HG02884 (cell line): ENCODE results near the gene RBFOX1.

Experiments used
- ATAC-seq: cut with Tn5 transposase; IDR thresholded peaks from one replicate; pipeline ENCODE4 v1.9.1; 2021; ENCODE audit warnings: mild to moderate bottlenecking, moderate library complexity; ENCODE audit not compliant: unreplicated experiment

The RBFOX1 gene

DNA sequence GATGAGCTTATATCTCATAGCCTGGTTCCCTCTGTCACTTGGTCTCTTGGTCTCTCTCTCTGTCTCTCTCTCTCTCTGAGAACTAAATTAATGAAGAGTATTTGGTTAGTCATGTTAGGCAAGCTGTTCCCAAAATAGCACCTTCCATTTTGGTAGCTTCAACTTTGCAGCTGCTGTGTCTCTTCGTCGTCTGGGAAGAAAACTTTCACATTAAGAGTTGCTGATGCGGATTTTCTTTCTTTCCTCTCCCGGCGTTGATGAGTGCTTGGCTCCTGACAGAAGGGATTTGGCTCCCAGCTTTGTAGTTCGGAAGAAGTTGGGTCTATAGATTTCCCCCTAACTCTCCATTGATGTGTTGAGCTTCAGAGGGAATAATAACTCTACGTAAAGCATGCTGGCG, at the start of gene RBFOX1:
RBFOX1 (plus strand) TSS at position 235 of the 400 bp plus-strand sequence.
- ATAC-seq: no peak

DNA sequence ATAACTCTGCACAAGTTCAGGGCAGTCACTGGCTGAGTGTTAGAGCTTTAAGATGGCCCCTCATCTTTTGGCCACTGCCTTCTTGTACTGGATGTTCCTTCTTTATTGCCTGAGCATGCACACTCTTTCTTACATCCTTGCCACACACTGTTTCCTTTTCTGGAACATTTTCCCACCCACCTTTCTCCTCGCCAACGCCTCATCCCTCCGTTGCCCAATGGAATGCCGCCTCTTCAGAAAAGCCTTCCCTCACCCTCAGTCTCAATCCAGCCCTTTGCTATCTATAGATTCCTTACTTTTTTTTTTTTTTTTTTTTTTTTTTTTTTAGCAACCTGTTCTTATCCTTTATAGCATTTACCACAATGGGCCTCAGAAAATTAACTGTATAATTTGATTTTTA, 47.9 kb upstream of the RBFOX1 start:
- no peak for ATAC-seq

DNA sequence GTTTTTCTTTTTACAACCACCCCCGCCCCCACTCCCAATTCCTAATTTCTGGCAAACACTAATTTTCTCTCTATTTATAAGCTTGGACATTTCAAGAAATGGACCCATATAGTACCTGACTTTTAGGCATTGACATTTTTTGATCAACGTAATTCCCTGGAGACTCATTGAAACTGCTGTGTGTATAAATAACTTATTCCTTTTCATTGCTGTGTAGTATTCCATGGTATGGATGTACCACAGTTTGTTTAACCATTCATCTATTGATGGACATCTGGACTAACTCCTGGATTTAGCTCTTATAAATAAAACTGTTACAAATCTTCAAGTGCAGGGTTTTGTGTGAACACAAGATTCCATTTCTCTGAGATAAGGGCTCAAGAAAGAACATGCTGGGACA, 47.1 kb upstream of the RBFOX1 start:
- ATAC-seq: no peak

DNA sequence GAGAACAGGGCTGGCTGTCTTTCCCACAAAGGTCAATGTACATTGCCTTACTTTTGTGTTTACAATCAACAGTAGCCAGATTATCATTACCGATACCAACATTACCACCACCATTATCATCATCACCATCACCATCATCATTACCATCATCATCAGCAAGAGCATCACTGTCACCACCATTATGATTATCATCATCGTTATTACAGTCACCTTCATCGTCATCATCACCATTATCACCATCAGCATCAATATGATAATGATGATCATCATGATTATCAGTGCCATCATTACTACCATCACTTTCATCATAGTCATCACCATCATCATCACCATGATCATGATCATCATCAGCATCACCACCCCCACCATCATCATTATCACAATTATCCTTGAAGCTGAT, 43.3 kb upstream of the RBFOX1 start:
- no peak for ATAC-seq

DNA sequence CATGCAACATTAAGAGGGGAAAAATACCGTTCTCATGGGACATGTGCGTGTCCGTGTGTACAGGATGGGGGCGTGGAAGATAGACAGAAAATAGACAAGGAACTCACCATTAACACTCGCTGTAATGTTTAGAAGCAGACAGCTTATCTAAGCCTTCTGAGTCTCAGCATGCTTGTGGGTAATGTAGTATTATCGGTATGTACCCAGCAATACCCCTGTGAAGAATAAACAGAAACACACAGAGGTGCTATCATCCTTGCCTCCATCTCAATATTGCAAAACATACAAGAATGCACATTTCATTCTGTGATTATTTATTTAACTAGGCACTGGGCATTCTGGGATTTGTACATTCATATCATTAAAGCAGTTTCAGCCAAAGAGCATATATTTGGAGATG, 42.0 kb upstream of the RBFOX1 start:
- no peak for ATAC-seq

DNA sequence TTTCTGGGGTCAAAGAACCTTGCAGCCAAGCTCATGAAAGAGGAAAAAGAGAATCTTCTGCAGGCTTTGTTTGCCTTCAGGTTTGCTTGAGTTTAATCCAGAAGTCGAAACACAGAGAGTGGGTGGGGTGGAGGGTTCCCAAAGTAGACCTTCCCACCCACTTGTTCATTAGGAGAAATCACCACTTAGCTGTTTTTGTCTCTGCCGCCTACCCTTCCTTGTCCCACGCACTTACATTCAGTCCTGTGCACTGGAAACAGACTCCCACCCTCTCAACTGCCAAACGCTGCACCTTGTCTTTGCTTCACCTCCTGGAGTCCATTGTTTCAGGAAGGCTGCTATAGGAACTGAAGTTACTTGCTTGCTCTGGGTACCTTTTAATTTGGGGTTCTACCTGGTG, 38.6 kb upstream of the RBFOX1 start:
- ATAC-seq: no peak

DNA sequence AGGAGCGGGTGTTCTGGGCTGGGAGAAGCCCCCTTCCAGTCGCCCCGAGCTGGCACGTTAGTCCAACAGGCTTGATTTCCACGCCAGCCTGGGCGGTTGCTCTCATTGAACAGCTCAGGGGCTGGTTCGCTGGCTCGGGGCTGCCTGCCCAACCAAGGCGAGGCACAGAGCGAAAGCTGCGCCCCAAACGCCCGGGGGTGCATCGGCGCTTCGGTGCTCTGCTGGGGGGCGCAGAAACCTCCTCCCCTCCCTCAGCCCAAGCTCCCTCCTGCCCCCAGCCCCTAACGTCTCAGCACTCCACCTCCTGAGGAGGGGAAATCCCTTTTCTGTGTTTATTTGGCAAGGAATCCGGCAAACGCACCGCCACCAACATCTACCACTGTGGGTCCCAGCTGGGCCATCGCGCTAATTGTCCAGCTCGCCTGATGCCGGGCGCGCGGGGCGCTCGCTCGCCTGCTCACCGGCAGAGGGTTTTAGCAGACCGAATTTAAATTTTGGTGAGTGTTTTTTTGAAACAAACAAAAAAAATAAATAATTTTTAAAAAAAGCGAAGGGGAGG, 29.5 kb upstream of the RBFOX1 start:
- ATAC-seq: no peak

DNA sequence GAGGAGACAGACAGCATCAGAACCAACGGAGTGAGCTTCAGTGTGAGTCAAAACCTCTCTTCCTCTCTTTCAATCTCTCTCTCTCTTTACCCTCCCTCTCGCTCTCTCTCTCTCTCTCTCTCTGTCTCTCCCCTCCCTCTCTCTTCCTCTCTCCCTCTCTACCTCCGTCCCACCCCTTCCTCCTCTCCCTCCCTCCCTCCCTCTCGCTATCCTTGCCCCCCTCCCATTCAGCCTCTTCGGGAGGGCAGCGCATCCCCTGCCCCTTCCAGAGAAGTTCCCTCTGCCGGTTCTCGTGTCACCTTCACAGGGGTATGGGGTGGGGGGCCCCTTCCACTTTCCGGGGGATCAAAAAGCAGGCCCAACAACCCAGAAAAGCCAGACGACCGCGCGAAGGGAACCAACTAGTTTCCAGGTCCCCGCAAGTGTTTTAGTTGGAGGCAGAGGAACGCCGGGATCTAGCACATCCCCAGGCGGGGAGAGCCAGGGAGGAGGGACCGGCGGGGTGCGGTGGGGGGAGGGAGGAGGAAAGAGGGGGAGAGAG, 28.9 kb upstream of the RBFOX1 start:
- ATAC-seq: no peak

DNA sequence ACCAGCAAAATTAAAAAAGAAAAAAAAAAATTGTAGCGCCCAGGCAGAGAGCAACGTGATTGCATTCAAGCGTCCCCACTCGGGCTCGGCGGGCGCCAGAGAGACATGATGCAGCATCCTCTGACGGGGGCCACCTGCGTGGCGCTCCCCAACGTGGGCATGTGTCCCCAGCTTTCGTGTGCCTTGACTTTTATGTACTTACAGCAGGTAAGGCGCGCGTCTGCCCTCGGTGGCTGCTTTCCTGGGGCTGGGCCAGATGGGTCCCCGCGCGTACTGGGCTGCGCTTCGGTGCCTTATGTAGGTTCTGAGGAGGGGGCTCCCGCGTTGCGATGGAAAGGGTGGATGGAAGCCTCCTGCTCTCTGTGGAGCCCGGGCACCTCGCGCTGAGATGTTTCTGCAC, 28.4 kb upstream of the RBFOX1 start:
- no peak for ATAC-seq

DNA sequence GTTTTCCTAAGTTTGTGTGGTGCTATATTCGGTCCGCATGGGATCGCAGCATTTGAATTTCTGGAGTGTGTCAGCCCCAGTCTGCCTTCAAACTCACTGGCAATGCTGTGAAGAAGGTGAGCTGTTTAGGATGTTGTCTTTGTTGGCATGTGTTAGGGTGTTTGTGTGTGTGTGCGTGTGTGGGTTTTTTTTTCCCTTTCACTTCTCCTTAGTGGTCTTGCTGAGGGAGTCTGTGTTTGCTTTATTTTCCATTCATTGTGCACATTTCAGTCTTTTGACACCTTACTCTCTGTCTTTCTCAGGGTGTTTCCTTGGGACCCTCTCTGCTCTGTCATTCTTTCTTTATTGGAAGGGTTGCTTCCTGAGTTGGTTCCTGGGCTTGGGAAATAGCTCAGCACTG, 27.7 kb upstream of the RBFOX1 start:
- no peak for ATAC-seq

DNA sequence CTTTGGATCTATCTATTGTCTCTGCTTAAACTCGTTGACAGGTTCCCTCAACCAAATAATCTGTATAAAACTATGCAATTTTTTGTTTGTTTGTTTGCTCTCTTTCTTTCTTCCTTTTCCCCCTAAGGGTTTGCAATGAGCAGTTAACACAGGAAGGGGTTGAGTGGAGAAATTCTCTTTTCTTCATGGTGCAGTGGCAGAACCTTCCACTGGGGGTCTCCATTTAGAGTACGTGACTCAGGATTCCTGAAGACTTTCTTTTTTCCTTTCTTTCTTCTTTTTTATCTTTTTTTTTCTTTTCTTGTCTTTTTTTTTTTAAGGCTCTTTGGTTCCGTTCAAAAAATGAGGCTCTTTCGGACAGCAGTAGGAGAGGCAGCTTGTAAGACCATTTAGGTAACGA, 19.5 kb upstream of the RBFOX1 start:
- no peak for ATAC-seq

DNA sequence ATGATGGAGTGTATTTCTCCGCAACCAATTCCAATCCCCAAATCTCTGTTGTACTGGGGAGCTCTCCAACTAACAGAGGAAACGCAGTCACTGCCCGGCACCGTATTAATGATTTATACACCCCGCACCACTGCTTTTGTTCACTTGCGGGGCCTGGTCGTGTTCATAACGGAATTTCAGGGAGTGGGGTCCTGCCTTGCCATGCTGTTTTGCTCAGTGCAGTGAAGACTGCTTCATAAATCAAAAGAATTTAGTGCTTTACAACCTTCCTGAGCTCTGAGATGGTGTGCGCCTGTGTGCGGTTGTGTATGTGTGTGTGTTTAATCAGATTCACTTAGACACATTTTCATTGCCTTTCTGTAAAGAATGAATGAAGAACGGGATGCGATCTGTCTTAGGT, 18.5 kb upstream of the RBFOX1 start:
- ATAC-seq: no peak

DNA sequence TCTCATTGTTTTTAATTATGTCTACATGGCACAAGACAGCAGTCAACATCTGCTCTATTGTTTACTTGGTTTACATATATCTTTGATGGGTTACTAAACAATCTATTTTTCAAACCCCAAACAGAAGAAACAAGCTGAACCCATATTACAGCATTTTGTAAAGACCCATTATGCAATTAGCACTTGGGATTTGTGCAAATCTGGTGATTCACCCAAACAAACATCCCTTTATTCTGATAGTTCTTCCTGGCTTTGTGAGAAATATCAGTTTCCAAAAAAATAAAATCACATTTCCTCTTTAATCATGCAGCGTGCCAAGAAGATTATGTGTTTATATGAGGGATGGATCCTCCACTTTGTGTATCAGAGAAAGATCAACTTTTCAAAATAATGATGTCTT, 16.8 kb upstream of the RBFOX1 start:
- no peak for ATAC-seq

DNA sequence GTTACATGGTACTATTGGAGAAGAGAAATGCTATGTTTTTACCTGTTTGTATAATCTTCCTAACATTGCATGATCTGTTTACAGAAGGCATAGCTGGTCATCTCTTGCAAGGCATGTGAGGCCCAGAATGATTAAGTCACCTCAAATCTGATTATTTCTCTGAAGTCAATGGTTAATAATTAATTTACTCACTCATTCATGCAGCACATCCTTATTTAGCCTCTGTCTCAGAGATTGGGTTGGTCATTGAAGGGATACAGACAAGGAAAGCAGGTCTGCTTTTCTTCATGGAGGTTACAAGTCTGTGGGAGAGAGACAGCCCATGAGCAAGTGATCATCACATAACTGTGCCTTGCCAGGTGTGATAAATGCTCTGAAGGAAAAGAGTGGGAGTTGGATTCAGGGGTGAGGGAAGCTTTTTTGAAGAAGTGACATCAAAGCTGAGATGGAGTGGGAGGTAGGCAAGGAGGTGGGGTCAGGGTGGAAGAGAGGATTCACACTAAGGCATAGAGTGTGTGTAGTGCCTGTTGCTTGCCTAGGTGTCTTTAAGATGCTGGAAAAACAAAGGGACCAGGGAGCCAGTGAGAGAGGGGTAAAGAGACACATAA, 16.3 kb upstream of the RBFOX1 start:
- ATAC-seq: no peak

DNA sequence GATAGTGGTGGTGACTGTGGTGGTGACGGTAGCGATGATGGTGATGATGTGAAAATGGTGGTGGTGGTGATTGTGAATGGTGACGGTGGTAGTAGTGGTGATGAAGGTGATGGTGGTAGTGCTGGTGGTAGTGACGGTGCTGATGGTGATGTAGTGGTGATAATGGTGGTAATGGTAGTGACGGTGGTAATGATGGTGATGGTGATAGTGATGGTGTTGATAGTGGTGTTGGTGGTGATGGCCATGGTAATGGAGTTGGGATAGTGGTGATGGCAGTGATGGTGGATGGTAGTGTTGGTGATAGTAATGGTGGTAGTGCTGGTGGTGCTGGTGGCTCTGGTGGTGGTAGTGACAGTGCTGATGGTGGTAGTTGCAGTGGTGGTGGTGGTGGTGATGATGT, 14.7 kb upstream of the RBFOX1 start:
- no peak for ATAC-seq

DNA sequence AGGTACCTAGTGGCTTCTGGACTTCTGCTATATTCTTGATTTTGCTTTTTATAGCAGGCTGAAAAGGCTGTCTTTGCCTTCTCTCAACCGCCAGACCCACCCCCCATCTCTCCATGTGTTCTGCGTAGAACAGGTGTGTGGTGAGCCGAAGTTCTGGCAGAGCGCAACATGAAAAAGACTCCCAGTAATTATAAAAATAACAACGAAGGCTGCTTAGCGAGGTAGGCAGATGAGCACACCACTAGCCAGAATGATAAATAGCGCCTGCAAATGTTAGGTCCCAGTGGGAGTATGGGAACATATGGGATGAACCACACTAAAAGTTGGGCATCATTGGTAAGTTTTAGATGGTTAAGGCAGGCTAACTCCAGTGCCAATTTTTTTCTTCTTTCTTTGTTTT, 14.0 kb upstream of the RBFOX1 start:
- ATAC-seq: no peak

DNA sequence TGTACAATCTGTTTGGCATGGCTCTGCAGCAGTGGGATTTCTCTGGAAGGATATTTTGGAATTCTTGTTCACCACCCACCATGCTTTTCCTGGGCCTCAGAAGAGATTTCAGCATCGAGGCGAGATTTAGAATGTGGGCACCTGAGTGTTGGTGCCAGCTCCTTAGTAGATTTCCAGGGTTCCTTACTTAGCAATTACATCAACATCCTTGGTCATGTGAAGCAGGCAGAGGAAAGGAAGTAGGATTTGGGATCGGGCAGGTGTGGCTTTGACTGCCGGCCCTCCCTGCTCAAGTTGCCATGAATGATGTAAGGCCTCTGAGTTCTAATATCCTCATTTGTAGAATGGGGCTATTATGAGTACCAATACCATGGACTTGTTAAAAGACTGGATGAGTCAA, 13.1 kb upstream of the RBFOX1 start:
- no peak for ATAC-seq

DNA sequence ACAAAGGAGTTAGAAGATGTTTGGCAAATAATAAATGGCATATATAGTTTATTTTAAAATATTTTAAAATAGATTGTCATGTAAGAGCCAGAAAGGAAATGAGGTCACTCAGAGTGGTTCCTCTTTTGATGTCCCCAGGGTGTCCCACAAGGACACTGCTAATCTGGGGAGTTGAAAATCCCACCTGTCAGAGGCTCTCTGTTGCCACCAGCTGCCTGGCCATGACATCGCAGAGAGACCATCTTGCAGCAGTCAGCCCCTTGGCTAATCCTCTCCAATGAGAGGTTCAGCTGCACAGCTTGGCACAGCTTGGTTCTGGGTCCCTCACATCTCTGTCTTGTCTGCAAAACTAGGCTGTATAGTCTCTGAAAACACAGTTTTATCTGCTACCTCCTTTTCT, 11.0 kb upstream of the RBFOX1 start:
- no peak for ATAC-seq

DNA sequence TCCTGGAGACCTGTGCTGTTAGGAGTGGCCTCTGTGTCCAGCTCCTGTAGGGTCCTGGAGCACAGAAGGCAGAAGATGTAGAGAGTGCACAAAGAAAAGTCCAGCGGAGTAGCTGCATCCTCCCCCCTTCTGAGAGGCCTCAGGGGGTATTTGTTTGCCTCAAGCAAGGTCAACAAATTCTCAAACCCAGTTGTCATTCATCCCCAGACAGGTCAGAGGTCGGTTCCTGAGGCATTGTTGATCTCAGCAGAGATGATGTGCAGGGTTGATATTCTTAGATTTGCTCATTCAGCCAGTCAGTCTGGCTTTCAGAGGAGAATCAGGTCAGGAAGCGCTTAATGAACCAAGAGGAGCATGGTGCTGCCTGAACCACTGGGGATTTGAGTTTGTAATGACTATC, 8.3 kb upstream of the RBFOX1 start:
- ATAC-seq: no peak

DNA sequence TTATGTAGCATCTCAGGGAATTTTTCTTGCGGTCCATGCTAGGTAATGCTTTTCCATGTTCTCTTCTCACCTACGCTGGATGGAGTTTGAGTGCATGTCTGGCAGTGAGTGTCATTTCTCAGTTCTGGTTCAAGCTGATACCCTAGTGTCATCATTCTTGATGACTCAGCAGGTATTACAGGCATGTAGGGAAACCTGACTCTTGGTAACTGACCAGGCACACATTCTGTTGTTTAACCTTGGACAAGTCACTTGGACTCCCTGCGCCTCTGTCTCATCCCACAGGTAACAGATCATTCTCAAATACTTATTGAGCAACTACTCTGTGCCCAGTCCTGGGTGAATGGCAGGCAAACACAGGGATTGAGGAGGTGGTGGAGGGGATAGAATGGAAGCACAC, 6.8 kb upstream of the RBFOX1 start:
- no peak for ATAC-seq

DNA sequence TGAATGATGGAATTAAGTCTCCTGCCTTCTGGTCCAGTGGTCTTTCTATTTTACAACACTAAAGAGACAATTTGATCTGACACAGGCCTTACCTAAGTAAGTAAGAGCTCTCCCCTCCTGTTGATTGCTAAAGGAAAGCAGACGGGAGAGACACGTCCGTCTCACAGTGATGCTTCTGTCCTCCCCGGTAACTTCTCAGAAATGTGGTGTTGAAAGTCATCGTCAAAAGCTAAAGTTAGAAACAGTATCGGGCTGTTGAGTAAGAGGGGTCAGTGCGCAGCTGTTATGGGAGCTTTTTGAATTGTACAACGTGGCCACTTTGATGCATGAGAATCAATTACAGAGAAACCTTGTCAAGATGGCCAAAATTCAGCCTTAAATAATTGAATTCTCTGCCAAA, 1.9 kb upstream of the RBFOX1 start:
- no peak for ATAC-seq

DNA sequence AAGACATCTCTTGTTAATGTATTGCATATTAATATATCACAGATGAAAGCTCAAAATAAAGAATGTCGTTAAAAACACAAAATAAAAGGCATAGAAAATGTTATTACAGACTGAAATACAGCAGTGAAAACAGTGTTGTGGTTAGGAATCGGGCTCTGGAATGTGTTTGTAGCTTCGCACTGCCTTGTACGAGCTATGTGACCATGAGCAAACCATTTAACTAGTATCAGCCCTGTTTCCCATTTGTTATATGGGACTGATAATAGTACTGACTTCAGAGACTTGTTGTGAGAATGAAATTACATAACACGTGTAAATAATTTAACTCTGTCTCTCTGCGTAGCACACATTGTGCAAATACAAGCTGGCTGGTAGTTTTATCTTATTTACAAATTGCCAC, 648 bp upstream of the RBFOX1 start:
- no peak for ATAC-seq

DNA sequence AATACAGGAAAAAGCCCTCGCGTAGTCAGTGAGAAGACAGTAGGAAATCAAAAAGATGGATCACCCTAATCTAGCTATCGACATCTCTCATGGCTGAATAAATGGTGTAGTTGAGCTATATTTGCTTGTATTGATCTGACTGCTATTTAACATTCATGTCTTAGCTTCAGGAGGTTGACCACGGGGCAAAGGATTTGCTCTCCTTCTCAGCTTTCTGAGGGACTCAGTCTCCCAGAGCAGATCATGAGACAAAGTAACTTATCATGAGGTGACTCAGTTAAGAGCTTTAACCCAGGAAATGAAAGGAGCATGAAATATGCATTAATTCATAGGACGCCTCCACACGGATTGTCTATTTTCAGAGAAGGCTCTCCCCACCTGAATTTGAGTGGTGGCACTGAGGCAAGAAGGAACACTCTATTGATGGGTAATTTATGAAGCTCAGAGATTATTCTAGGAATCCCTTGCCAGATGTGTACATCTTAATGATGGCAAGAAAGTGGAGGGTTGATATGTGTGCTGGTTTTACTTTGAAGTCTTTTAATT, 608 bp downstream of the RBFOX1 start:
- no peak for ATAC-seq
